Esophagus muscularis mucosa (tissue), 4 donors: ENCODE data around the gene TRIM34. TPM values are rescaled to one million over a fixed set of nuclear protein-coding genes. Genes with fewer than 3 reads are reported as not detected.

Experiments
- DNase-seq: peaks from one replicate; pipeline ENCODE4 v3.0.0-alpha.2; 2017; ENCODE audit errors: extremely low spot score
- H3K27ac ChIP-seq, 4 donors: fragments of 200-600 bp; sonication (generic); replicated peaks in 1 of 4; 1 replicate in 3 of 4; 2 replicates in 1 of 4; pipeline ENCODE4 v1.5.1; 2016 to 2019; ENCODE audit warnings: mild to moderate bottlenecking in 1 of 4
- H3K27me3 ChIP-seq, 4 donors: fragments of 200-600 bp; sonication (generic); one replicate each; pipeline versions ENCODE4 v1.5.1 to v1.6.0; 2016 to 2019
- H3K36me3 ChIP-seq, 4 donors: fragments of 200-600 bp; sonication (generic); one replicate each; pipeline ENCODE4 v1.5.1; 2016 to 2019
- H3K4me1 ChIP-seq, 4 donors: fragments of 200-600 bp; sonication (generic); one replicate each; pipeline ENCODE4 v1.5.1; 2016 to 2019
- H3K4me3 ChIP-seq, 4 donors: fragments of 200-600 bp; sonication (generic); 1 replicate in 2 of 4; 2 replicates in 2 of 4; pipeline ENCODE4 v1.5.1; 2016 to 2019; ENCODE audit warnings: mild to moderate bottlenecking in 4 of 4, moderate library complexity in 1 of 4
- H3K9me3 ChIP-seq, 4 donors: fragments of 200-600 bp; sonication (generic); 1 replicate in 3 of 4; 2 replicates in 1 of 4; pipeline ENCODE4 v1.5.1; 2016 to 2019
- EP300 ChIP-seq: sonication (generic); formaldehyde crosslinking; IDR thresholded peaks from one replicate; pipeline ENCODE4 v1.6.1; 2017; ENCODE audit warnings: antibody characterized with exemption
- POLR2A ChIP-seq: fragments of 450-650 bp; IDR thresholded peaks from one replicate; pipeline ENCODE4 v1.6.1; 2017; ENCODE audit warnings: antibody characterized with exemption, moderate library complexity, mild to moderate bottlenecking, low read depth
- POLR2AphosphoS5 ChIP-seq, 2 donors: sonication (generic); formaldehyde crosslinking; IDR thresholded peaks; one replicate each; pipeline ENCODE4 v1.6.1; 2017; ENCODE audit warnings: antibody characterized with exemption in 2 of 2
- WGBS: methylation state at CpG from one replicate; pipeline ENCODE4 v1.1.5; 2018; 5-methylcytosine and 5-hydroxymethylcytosine counted together
- intact Hi-C: fragments of 100-400 bp; cut with DNase I; formaldehyde crosslinking; loops from one replicate; pipeline ENCODE4 v1.15.1; 2023
- total RNA-seq, 4 donors: library from RNA; depleted of rRNA; stranded (reverse); fragments of >200 nt; gene quantifications; one replicate each; pipeline versions ENCODE4 v1.1.0 to v1.2.1, GENCODE V29; 2016
- TF ChIP-seq, protein P1 (sequence below), 3 experiments: fragments of 200-600 bp in 2 of 3; fragments of 450-650 bp in 1 of 3; sonication (generic) in 2 of 3; IDR thresholded peaks; one replicate each; pipeline ENCODE4 v1.5.1; 2017 to 2019; ENCODE audit warnings: antibody characterized with exemption in 3 of 3, mild to moderate bottlenecking in 2 of 3, moderate library complexity in 1 of 3

Gene TRIM34
- total RNA-seq, 4 donors from 2014 or later: 3.0 to 5.0 (median 3.9) TPM

DNA sequence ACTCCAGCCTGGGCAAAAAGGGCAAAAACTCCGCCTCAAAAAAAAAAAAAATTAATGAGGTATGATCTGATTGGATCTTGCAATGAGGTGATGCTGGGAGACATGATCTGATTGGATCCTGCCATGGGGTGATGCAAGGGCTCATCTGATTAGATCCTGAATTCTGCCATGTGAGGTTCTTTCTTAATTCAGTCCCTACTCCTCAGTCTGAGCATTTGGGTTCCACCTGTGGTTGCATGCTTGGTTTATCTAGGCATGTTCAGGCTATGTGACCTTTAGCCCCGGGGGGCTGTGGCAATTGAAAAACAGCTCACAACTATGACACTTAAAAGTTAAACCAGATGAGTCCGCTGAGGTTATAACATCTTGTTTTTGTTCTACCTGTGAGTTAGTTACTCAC, 33.2 kb upstream of the TRIM34 start:
- Histone ChIP-seq H3K27me3 (no peaks in the 10 kb centered on the region), H3K27ac (no peak overlapping the region), H3K4me3 (no peak overlapping the region), H3K36me3 (no peaks in the 10 kb centered on the region), H3K9me3 (no peaks in the 10 kb centered on the region), H3K4me1 (peaks cover 0 to 6% (median 5%) of the 10 kb centered on the region in 4 donors)
- intact Hi-C loops: no loop called here
- WGBS: 95% methylated on average over 3 of the region's 3 CpGs
- TF ChIP-seq, protein P1, sequence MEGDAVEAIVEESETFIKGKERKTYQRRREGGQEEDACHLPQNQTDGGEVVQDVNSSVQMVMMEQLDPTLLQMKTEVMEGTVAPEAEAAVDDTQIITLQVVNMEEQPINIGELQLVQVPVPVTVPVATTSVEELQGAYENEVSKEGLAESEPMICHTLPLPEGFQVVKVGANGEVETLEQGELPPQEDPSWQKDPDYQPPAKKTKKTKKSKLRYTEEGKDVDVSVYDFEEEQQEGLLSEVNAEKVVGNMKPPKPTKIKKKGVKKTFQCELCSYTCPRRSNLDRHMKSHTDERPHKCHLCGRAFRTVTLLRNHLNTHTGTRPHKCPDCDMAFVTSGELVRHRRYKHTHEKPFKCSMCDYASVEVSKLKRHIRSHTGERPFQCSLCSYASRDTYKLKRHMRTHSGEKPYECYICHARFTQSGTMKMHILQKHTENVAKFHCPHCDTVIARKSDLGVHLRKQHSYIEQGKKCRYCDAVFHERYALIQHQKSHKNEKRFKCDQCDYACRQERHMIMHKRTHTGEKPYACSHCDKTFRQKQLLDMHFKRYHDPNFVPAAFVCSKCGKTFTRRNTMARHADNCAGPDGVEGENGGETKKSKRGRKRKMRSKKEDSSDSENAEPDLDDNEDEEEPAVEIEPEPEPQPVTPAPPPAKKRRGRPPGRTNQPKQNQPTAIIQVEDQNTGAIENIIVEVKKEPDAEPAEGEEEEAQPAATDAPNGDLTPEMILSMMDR (IDR thresholded peaks at IDR 0.05): no peak
- TF ChIP-seq POLR2AphosphoS5 (IDR thresholded peaks at IDR 0.05): no peak
- no peak for TF ChIP-seq EP300
- TF ChIP-seq POLR2A: no peak
- DNase-seq: no peak

DNA sequence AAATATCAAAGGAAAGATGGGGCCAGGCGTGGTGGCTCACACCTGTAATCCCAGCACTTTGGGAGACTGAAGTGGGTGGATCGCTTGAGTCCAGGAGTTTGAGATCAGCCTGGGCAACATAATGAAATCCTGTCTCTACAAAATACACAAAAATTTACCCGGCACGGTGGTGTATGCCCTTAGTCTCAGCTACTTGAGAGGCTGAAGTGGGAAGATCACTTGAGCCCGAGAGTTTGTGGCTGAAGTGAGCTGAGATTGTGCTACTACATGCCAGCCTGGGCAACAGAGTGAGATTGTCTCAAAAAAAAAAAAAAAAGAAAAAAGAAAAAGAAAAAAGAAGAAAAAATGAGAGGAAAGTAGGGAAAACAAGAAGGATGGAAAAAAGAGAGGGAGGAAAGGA, 32.2 kb upstream of the TRIM34 start:
- DNase-seq: no peak
- intact Hi-C loops: no loop called here
- Histone ChIP-seq H3K27me3 (no peaks in the 10 kb centered on the region), H3K27ac (no peak overlapping the region), H3K9me3 (no peaks in the 10 kb centered on the region), H3K4me1 (peaks cover 4 to 16% (median 12%) of the 10 kb centered on the region in 4 donors), H3K36me3 (no peaks in the 10 kb centered on the region), H3K4me3 (no peak overlapping the region)
- TF ChIP-seq, protein P1 (IDR thresholded peaks at IDR 0.05): no peak
- TF ChIP-seq POLR2AphosphoS5 (IDR thresholded peaks at IDR 0.05) (no peak), POLR2A (no peak), EP300 (no peak)
- 87% methylated on average over 5 of the region's 5 CpGs for WGBS

DNA sequence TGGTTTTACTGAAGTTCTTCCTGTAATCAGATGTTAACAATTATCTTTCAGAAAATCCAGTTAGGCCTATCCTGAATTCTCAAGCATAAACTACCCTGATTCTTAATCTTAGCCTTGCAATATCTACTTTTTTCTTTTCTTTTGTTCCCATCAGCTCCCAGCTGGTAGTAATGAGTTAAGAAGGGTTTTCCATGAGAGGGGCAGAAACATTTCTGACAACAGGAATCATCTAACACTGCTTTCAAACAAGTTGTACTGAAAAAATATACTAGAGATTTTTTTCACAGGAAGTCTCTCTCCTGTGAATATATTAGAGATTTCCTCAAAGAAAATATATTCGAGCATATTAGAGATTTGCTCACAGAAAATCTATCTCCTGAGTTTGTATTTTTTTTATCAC, 31.7 kb upstream of the TRIM34 start:
- TF ChIP-seq POLR2AphosphoS5 (IDR thresholded peaks at IDR 0.05) (no peak), EP300 (no peak), POLR2A (no peak)
- TF ChIP-seq, protein P1 (IDR thresholded peaks at IDR 0.05): no peak
- Histone ChIP-seq H3K27ac (no peak overlapping the region), H3K9me3 (no peaks in the 10 kb centered on the region), H3K4me3 (no peak overlapping the region), H3K36me3 (no peaks in the 10 kb centered on the region), H3K27me3 (no peaks in the 10 kb centered on the region), H3K4me1 (peaks cover 4 to 21% (median 17%) of the 10 kb centered on the region in 4 donors)
- intact Hi-C loops: no loop called here
- DNase-seq: no peak
- 46% methylated on average over 1 of the region's 1 CpG for WGBS

DNA sequence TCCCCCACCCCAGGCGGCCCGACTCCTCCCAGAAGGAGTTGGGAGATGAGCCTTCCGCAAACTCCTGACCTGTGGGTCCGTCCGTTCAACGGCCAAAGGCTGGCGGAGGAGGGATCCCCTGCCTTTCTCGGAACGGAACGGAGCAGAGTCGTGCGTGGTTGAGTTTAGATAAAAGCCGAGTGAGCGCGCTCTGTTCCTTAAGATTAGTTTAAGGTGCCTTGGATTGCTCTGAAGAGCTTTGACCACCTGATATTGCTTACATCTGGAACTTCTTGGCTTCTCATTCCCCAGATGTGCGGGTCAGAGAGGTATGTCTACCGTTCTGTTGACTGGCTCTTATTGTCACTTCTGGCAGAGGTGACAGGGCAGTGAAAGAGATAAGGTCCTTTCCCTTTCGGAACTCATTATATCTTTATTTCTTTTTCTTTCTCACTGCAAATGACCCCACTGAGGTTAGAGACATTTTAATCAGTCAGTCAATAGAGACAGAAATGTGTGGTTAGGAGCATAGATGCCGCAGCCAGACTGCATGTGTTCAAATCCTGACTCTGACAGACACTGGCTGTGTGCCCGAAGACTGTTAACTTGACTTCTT, 28.1 kb upstream of the TRIM34 start, which contains the start of gene TRIM6:
TRIM6 (plus strand) TSS at position 31 of the 595 bp plus-strand sequence; CDS start at position 292, 261 bp downstream.
- intact Hi-C loops: no loop called here
- TF ChIP-seq POLR2A (no peak), POLR2AphosphoS5 (IDR thresholded peaks at IDR 0.05) (peak in 1 of 2 donors; percentile 30), EP300 (no peak)
- TF ChIP-seq, protein P1 (IDR thresholded peaks at IDR 0.05): no peak
- no peaks in the 10 kb centered on the region for H3K9me3 ChIP-seq
- DNase-seq: no peak
- H3K36me3 ChIP-seq: no peaks in the 10 kb centered on the region
- 7% methylated on average over 10 of the region's 20 CpGs for WGBS
- no peaks in the 10 kb centered on the region for H3K27me3 ChIP-seq
- peaks cover 4 to 44% (median 33%) of the 10 kb centered on the region in 4 donors for H3K4me1 ChIP-seq
- H3K27ac ChIP-seq: peak within 1 kb of the TSS; percentile 69 to 78 (median 73)
- H3K4me3 ChIP-seq: peak within 1 kb of the TSS; percentile 45 to 64 (median 60)
